ENCODE data around the gene MAOA. TPM values are rescaled to one million over a fixed set of nuclear protein-coding genes. Genes with fewer than 3 reads are reported as not detected.

MAOA gene
- total and polyA plus RNA-seq, 2 donors (not counting 3 experiments of a cell fraction or from before 2014, with no cell fraction given) = 12.6 to 23.5 TPM

GRCh38 chrX:43688586-43688985 lies 32.5 kb downstream of the MAOA start:
- CTCF ChIA-PET = no interaction called here
- intact Hi-C loops (cut with micrococcal nuclease) = no loop called here
- POLR2A ChIA-PET = no interaction called here

More at GRCh38 chrX:43688586-43688985, 32.5 kb downstream of the MAOA start:
- no peaks in the 10 kb centered on the region for H4K20me1 ChIP-seq (replicated peaks; ENCODE audit: control insufficient read depth, extremely low read depth, insufficient read depth, low read length)
- dilution Hi-C loops (cut with MboI; ENCODE audit: extremely low pct_ligation_motif_present, low sequenced_read_pairs) = no loop called here
- no peak for TF ChIP-seq MAX (IDR thresholded peaks at IDR 0.05; ENCODE audit: insufficient read depth, insufficient read length)
- no peak for TF ChIP-seq JUN (IDR thresholded peaks at IDR 0.05; ENCODE audit: borderline replicate concordance, insufficient read depth, insufficient read length, low read depth)
- no peak for TF ChIP-seq FOS (IDR thresholded peaks at IDR 0.05; ENCODE audit: borderline replicate concordance, insufficient read depth, low read length)
- no peak for TF ChIP-seq CTCF (IDR thresholded peaks at IDR 0.05; ENCODE audit: extremely low read depth in 1 of 2, insufficient read depth in 1 of 2, low read depth in 1 of 2, low read length in 2 of 2)
- TF ChIP-seq MYC (IDR thresholded peaks at IDR 0.05; ENCODE audit: low read depth, low read length) = no peak
- TF ChIP-seq POLR2A (IDR thresholded peaks at IDR 0.05; ENCODE audit: low read depth, low read length) = no peak
- TF ChIP-seq EZH2 (IDR thresholded peaks at IDR 0.05; ENCODE audit: borderline replicate concordance, low read depth, low read length, severe bottlenecking) = no peak
- no peak for TF ChIP-seq GATA2 (IDR thresholded peaks at IDR 0.05; ENCODE audit: insufficient read depth, insufficient read length, low read depth, low read length)
- TF ChIP-seq POLR2AphosphoS5 (IDR thresholded peaks at IDR 0.05; ENCODE audit: insufficient read depth, low read depth, low read length) = no peak
- no peak for DNase-seq (ENCODE audit: low read depth, low spot score)
- no peak overlapping the region for H2AFZ ChIP-seq (ENCODE audit: low read depth, low read length)
- no TSS peak for BruUV-seq (replicated peaks)
- no peak overlapping the region for H3K27ac ChIP-seq (ENCODE audit: insufficient read depth, low read depth, low read length)
- H3K9ac ChIP-seq (replicated peaks; ENCODE audit: extremely low read depth, insufficient read depth, low read length) = no peak overlapping the region
- peaks cover 41% of the 10 kb centered on the region for H3K4me1 ChIP-seq (ENCODE audit: control insufficient read depth, extremely low read depth, insufficient read depth, low read length)
- no peaks in the 10 kb centered on the region for H3K27me3 ChIP-seq (ENCODE audit: control insufficient read depth in 2 of 2, insufficient read depth in 2 of 2, low read length in 2 of 2)
- no peak overlapping the region for H3K4me3 ChIP-seq (replicated peaks in 1 of 3; ENCODE audit: insufficient read depth in 1 of 3, low read depth in 1 of 3, low read length in 3 of 3)
- no peaks in the 10 kb centered on the region for H3K79me2 ChIP-seq (ENCODE audit: control insufficient read depth, insufficient read depth, low read length)
- H3K9me3 ChIP-seq (replicated peaks; ENCODE audit: control insufficient read depth, insufficient read depth, low read length) = no peaks in the 10 kb centered on the region
- no peak for FAIRE-seq
- H3K4me2 ChIP-seq (ENCODE audit: insufficient read depth, low read length) = no peak overlapping the region
- no peaks in the 10 kb centered on the region for H3K9me1 ChIP-seq (replicated peaks; ENCODE audit: control insufficient read depth, extremely low read depth, insufficient read depth, low read length)
- no peaks in the 10 kb centered on the region for H3K36me3 ChIP-seq (ENCODE audit: control insufficient read depth in 2 of 2, extremely low read depth in 1 of 2, insufficient read depth in 2 of 2, low read length in 2 of 2)
